GM21619 (cell line): ENCODE results near the gene PDZD7.
A peak's percentile ranks its signal among the peaks of the same experiment; 100 is the strongest.

Source experiments
- ATAC-seq: cut with Tn5 transposase; IDR thresholded peaks from one replicate; pipeline ENCODE4 v1.9.1; 2021; ENCODE audit not compliant: unreplicated experiment

Gene PDZD7

DNA sequence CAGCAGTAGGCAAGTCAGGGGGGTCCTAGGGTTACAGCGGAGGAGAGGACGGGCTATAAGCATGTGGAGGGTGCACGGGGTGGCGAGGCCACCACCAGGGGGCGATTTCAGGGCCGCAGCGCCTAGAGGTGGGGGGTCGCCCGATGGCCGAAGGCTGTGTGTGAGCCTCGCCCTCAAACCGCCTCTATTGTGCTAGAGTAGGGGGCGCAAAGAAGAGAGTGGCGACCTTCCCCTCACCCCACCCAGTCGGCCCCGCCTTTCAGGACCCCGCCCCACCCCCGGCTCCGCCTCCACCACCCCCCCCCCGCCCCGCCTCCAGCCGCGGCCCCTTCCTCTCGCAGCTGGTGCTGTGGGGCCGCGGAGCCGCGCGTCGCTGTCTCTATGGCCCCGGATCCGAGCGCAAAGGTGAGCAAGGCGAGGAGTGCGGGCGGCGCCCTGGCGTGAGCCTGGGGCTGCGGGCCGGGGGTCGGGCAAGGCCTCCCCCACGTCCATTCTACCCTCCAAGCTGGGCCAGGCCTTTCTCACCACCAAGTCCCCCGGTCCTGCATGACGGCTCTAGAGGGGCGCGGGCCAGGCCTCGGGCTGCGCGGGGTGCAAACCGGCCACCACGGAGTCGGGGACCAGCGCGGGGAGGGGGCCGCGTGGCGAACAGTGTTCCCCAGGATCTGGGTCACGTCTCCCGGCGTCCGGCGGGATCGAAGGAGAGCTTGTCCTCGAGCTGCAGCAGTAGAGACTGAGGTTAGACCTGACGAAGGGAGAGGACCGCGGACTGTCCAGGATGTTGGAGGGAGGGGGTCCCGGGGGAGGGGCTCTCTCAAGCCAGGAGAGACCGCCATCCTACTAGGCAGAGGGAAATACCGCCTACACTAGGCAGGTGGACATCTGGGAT lies 61.5 kb downstream of the PDZD7 start, which contains the start of gene SEMA4G:
SEMA4G (plus strand) TSS at position 318 of the 889 bp plus-strand sequence. CDS start 3,409 bp downstream, outside the sequence.
- peak; percentile 57 for ATAC-seq

GRCh38 chr10:100968863-100969186 lies 62.1 kb downstream of the PDZD7 start:
- no peak for ATAC-seq

DNA sequence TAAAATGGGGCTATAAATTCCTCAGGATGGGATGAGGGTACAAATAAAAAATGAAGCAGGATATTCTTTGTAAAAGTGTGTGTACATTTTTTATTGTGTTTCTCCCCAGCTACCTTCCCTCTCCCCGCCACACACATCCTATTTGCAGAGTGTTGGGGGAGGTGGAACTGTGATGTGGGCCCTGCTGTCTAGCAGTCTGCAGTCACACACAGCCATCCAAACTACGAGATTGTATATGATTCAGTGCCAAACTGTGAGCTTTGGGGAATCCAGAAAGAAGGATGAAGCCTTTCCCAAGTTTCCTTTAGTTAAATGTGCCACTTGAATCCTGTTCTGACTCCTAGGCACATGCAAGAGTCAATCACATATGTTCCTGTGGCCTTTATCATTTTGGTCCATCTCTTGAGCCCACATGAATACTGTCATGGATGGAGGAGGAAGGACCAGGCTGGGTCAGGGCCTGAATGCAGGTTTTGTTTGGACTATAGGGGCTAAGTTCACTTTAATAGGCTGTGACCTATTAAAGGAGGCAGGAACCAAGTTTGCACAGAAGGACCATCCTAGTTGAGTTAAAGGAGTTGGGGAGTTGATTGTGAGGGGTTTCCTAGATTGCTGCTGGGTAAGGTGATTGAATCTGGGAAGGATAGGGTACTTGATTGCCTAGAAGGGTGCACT lies 62.7 kb downstream of the PDZD7 start:
- no peak for ATAC-seq

DNA sequence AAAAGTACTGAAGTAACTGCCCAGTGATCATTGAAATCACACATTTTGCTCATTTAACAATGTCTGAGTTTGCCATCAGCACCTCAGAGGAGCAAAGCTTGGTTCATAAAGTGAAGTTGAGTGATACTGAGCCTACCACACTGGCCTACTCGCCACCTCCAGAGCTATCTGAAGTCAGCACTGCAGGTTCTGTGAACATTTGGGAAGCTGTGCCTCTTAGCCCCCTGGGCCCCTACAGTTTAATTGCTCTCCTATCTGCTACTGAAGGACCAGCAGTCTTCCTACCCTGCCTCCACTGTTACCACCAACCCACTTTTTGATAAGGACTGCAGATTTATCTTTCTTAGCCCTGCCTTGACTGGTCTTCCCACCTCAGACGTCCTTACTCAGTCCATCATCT lies 63.6 kb downstream of the PDZD7 start:
- ATAC-seq: no peak

GRCh38 chr10:100966887-100967286 lies 64.0 kb downstream of the PDZD7 start:
- no peak for ATAC-seq

- no peak for ATAC-seq
These were observed 65.1 kb downstream of the PDZD7 start for GRCh38 chr10:100965820-100966219.

GRCh38 chr10:100963826-100964225 lies 67.1 kb downstream of the PDZD7 start:
- ATAC-seq: no peak

DNA sequence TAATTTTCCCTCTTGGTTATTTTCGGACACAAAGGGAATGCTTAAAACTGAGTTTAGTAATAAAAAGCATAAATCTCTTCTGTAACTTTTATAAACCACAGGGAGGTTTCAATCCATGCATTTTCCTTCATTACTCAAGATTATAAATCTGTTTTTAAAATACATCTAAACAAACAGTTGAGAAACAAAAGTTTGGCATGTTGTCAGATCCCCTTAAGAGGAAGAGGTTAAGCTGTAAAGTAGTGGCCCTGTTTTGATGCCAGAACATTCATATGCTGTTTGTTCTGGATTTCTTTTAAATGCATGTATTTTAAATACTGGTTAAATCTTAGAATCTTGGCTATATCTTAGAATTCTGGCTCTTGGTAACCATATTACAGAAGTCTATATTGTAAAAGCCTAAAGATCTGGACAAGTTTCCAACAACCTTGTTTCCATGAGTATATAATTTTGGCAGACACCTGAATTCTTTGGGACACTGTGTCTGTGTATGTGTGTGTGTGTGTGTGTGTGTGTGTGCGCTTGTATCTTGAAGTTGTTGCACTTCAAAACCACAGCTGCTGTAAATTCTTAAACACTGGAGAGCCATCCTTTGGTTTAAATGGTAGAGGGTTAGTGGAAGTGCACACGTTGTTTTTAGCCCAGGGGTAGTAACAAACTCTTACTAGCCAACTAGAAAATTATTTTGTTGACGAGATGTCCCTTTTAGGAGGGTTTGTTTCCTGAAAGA lies 68.4 kb downstream of the PDZD7 start:
- ATAC-seq: no peak

DNA sequence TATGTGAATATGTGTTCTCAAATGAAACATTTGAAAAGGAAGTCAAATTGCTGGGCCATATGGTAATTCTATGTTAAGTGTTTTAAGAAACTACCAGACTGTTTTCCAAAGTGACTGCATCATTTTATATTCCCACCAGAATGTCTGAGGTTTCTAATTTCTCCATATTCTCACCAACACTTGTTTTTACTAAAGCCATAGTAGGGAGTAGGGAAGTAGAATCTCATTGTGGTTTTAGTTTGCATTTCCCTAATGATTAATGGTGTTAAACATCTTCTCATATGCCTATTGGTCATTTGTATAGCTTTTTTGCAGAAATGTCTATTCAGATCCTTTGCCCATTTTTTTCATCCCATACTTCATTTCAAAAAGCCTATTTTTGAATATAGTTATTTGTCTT lies 70.7 kb downstream of the PDZD7 start:
- no peak for ATAC-seq
